ENCODE data around the gene SNAPC2. TPM values are rescaled to one million over a fixed set of nuclear protein-coding genes. Genes with fewer than 3 reads are reported as not detected.

The SNAPC2 gene
- total RNA-seq, 1 experiment from 2014 or later, result 9.8 TPM

GRCh38 chr19:7930765-7931164 lies 10.6 kb downstream of the SNAPC2 start:
- Histone ChIP-seq H3K4me1 (ENCODE audit: low read length) (peaks cover 4% of the 10 kb centered on the region), H2AFZ (ENCODE audit: low read length) (no peak overlapping the region), H3K79me2 (ENCODE audit: low read length) (no peaks in the 10 kb centered on the region), H3K27me3 (ENCODE audit: low read length) (no peaks in the 10 kb centered on the region), H4K20me1 (ENCODE audit: insufficient read depth, low read depth, low read length) (peaks cover 7% of the 10 kb centered on the region; the same call in 1 of the 2 replicates), H3K36me3 (ENCODE audit: insufficient read depth, low read length) (no peaks in the 10 kb centered on the region), H3K9ac (ENCODE audit: low read length) (no peak overlapping the region), H3K9me2 (replicated peaks; ENCODE audit: insufficient read depth, low read length) (no peaks in the 10 kb centered on the region), H3K9me3 (ENCODE audit: low read length) (no peaks in the 10 kb centered on the region), H3K4me3 (ENCODE audit: low read length) (no peak overlapping the region), H3K4me2 (ENCODE audit: low read depth, low read length, poor library complexity, severe bottlenecking) (no peak overlapping the region), H3K27ac (ENCODE audit: low read length) (no peak overlapping the region)
- DNase-seq, result no peak

- Histone ChIP-seq H3K9ac (ENCODE audit: low read length) (no peak overlapping the region), H3K4me1 (ENCODE audit: low read length) (peaks cover under 1% of the 10 kb centered on the region; the same call in 1 of the 2 replicates), H3K9me3 (ENCODE audit: low read length) (no peaks in the 10 kb centered on the region), H3K36me3 (ENCODE audit: insufficient read depth, low read length) (no peaks in the 10 kb centered on the region), H3K4me2 (ENCODE audit: low read depth, low read length, poor library complexity, severe bottlenecking) (no peak overlapping the region), H2AFZ (ENCODE audit: low read length) (no peak overlapping the region), H3K79me2 (ENCODE audit: low read length) (no peaks in the 10 kb centered on the region), H4K20me1 (ENCODE audit: insufficient read depth, low read depth, low read length) (peaks cover 7% of the 10 kb centered on the region; the same call in 1 of the 2 replicates), H3K27ac (ENCODE audit: low read length) (no peak overlapping the region), H3K9me2 (replicated peaks; ENCODE audit: insufficient read depth, low read length) (no peaks in the 10 kb centered on the region), H3K4me3 (ENCODE audit: low read length) (no peak overlapping the region), H3K27me3 (ENCODE audit: low read length) (no peaks in the 10 kb centered on the region)
- no peak for DNase-seq
These were observed 11.3 kb downstream of the SNAPC2 start for GRCh38 chr19:7931221-7932061.

- H3K9me2 ChIP-seq (replicated peaks; ENCODE audit: insufficient read depth, low read length), result no peaks in the 10 kb centered on the region
- H3K4me2 ChIP-seq (ENCODE audit: low read depth, low read length, poor library complexity, severe bottlenecking), result no peak overlapping the region
- H3K79me2 ChIP-seq (ENCODE audit: low read length), result no peaks in the 10 kb centered on the region
- H4K20me1 ChIP-seq (ENCODE audit: insufficient read depth, low read depth, low read length), result peaks cover 7% of the 10 kb centered on the region; the same call in 1 of the 2 replicates
- no peak overlapping the region for H3K27ac ChIP-seq (ENCODE audit: low read length)
- no peaks in the 10 kb centered on the region for H3K9me3 ChIP-seq (ENCODE audit: low read length)
- no peak for DNase-seq
- no peak overlapping the region for H2AFZ ChIP-seq (ENCODE audit: low read length)
- no peak overlapping the region for H3K9ac ChIP-seq (ENCODE audit: low read length)
- no peaks in the 10 kb centered on the region for H3K36me3 ChIP-seq (ENCODE audit: insufficient read depth, low read length)
- no peaks in the 10 kb centered on the region for H3K27me3 ChIP-seq (ENCODE audit: low read length)
- H3K4me3 ChIP-seq (ENCODE audit: low read length), result no peak overlapping the region
- H3K4me1 ChIP-seq (ENCODE audit: low read length), result no peaks in the 10 kb centered on the region
These were observed 12.3 kb downstream of the SNAPC2 start for GRCh38 chr19:7932276-7932929.

GRCh38 chr19:7932930-7933300 lies 12.8 kb downstream of the SNAPC2 start:
- H3K36me3 ChIP-seq (ENCODE audit: insufficient read depth, low read length), result peaks cover 2% of the 10 kb centered on the region; the same call in 1 of the 2 replicates
- no peak for DNase-seq
- H3K79me2 ChIP-seq (ENCODE audit: low read length), result no peaks in the 10 kb centered on the region

GRCh38 chr19:7933411-7933810 lies 13.3 kb downstream of the SNAPC2 start:
- H3K79me2 ChIP-seq (ENCODE audit: low read length), result no peaks in the 10 kb centered on the region
- H3K9me3 ChIP-seq (ENCODE audit: low read length), result no peaks in the 10 kb centered on the region
- H2AFZ ChIP-seq (ENCODE audit: low read length), result no peak overlapping the region
- H4K20me1 ChIP-seq (ENCODE audit: insufficient read depth, low read depth, low read length), result peaks cover 10% of the 10 kb centered on the region; the same call in 1 of the 2 replicates
- H3K27me3 ChIP-seq (ENCODE audit: low read length), result no peaks in the 10 kb centered on the region
- no peaks in the 10 kb centered on the region for H3K9me2 ChIP-seq (replicated peaks; ENCODE audit: insufficient read depth, low read length)
- DNase-seq, result no peak
- H3K4me1 ChIP-seq (ENCODE audit: low read length), result no peaks in the 10 kb centered on the region
- peaks cover 4% of the 10 kb centered on the region; the same call in 1 of the 2 replicates for H3K36me3 ChIP-seq (ENCODE audit: insufficient read depth, low read length)
- H3K9ac ChIP-seq (ENCODE audit: low read length), result no peak overlapping the region
- no peak overlapping the region for H3K4me3 ChIP-seq (ENCODE audit: low read length)
- no peak overlapping the region for H3K27ac ChIP-seq (ENCODE audit: low read length)
- H3K4me2 ChIP-seq (ENCODE audit: low read depth, low read length, poor library complexity, severe bottlenecking), result no peak overlapping the region

More at GRCh38 chr19:7932930-7933300, 12.8 kb downstream of the SNAPC2 start:
- Histone ChIP-seq H3K4me2 (ENCODE audit: low read depth, low read length, poor library complexity, severe bottlenecking) (no peak overlapping the region), H3K9ac (ENCODE audit: low read length) (no peak overlapping the region), H3K4me3 (ENCODE audit: low read length) (no peak overlapping the region), H4K20me1 (ENCODE audit: insufficient read depth, low read depth, low read length) (peaks cover 10% of the 10 kb centered on the region; the same call in 1 of the 2 replicates), H3K4me1 (ENCODE audit: low read length) (no peaks in the 10 kb centered on the region), H3K9me3 (ENCODE audit: low read length) (no peaks in the 10 kb centered on the region), H2AFZ (ENCODE audit: low read length) (no peak overlapping the region), H3K27ac (ENCODE audit: low read length) (no peak overlapping the region), H3K27me3 (ENCODE audit: low read length) (no peaks in the 10 kb centered on the region), H3K9me2 (replicated peaks; ENCODE audit: insufficient read depth, low read length) (no peaks in the 10 kb centered on the region)

GRCh38 chr19:7933828-7934725 lies 13.9 kb downstream of the SNAPC2 start:
- Histone ChIP-seq H2AFZ (ENCODE audit: low read length) (no peak overlapping the region), H3K36me3 (ENCODE audit: insufficient read depth, low read length) (peaks cover 4% of the 10 kb centered on the region; the same call in 1 of the 2 replicates)

GRCh38 chr19:7934766-7935165 lies 14.6 kb downstream of the SNAPC2 start:
- no peaks in the 10 kb centered on the region for H3K9me2 ChIP-seq (replicated peaks; ENCODE audit: insufficient read depth, low read length)
- no peak overlapping the region for H2AFZ ChIP-seq (ENCODE audit: low read length)
- 0 out of 2 replicates have a peak, but pooled peaks cover 4% of the 10 kb centered on the region for H3K79me2 ChIP-seq (ENCODE audit: low read length)
- no peak overlapping the region for H3K4me3 ChIP-seq (ENCODE audit: low read length)
- H3K4me2 ChIP-seq (ENCODE audit: low read depth, low read length, poor library complexity, severe bottlenecking), result no peak overlapping the region
- 0 out of 2 replicates have a peak, but pooled peaks cover 6% of the 10 kb centered on the region for H4K20me1 ChIP-seq (ENCODE audit: insufficient read depth, low read depth, low read length)
- no peaks in the 10 kb centered on the region for H3K27me3 ChIP-seq (ENCODE audit: low read length)
- no peaks in the 10 kb centered on the region for H3K9me3 ChIP-seq (ENCODE audit: low read length)
- H3K4me1 ChIP-seq (ENCODE audit: low read length), result no peaks in the 10 kb centered on the region
- no peak for DNase-seq
- H3K36me3 ChIP-seq (ENCODE audit: insufficient read depth, low read length), result peaks cover 4% of the 10 kb centered on the region; the same call in 1 of the 2 replicates
- no peak overlapping the region for H3K9ac ChIP-seq (ENCODE audit: low read length)
- no peak overlapping the region for H3K27ac ChIP-seq (ENCODE audit: low read length)

More at GRCh38 chr19:7933828-7934725, 13.9 kb downstream of the SNAPC2 start:
- Histone ChIP-seq H3K27me3 (ENCODE audit: low read length) (no peaks in the 10 kb centered on the region), H3K4me2 (ENCODE audit: low read depth, low read length, poor library complexity, severe bottlenecking) (no peak overlapping the region), H3K9me3 (ENCODE audit: low read length) (no peaks in the 10 kb centered on the region), H3K79me2 (ENCODE audit: low read length) (0 out of 2 replicates have a peak, but pooled peaks cover 3% of the 10 kb centered on the region), H3K4me3 (ENCODE audit: low read length) (no peak overlapping the region), H3K9ac (ENCODE audit: low read length) (no peak overlapping the region), H4K20me1 (ENCODE audit: insufficient read depth, low read depth, low read length) (peaks cover 7% of the 10 kb centered on the region; the same call in 1 of the 2 replicates), H3K27ac (ENCODE audit: low read length) (no peak overlapping the region), H3K9me2 (replicated peaks; ENCODE audit: insufficient read depth, low read length) (no peaks in the 10 kb centered on the region), H3K4me1 (ENCODE audit: low read length) (no peaks in the 10 kb centered on the region)
- no peak for DNase-seq

Data from Karpas-422 (cell line).